ENCODE measurements around the gene IWS1. TPM values are rescaled to one million over a fixed set of nuclear protein-coding genes. Genes with fewer than 3 reads are reported as not detected.

IWS1 gene
- total RNA-seq, 1 experiment from 2014 or later: 48.9 TPM

- H3K27ac Mint-ChIP-seq (ENCODE audit: unreplicated experiment): no peak overlapping the region
- intact Hi-C loops (cut with micrococcal nuclease; ENCODE audit: unreplicated experiment): no loop called here
- no peak overlapping the region for H3K4me3 Mint-ChIP-seq (ENCODE audit: low read depth, unreplicated experiment)
- H3K4me1 Mint-ChIP-seq (ENCODE audit: low read depth, unreplicated experiment): no peaks in the 10 kb centered on the region
- no peaks in the 10 kb centered on the region for H3K9me3 Mint-ChIP-seq (ENCODE audit: low read depth, unreplicated experiment)
- H3K36me3 Mint-ChIP-seq (ENCODE audit: insufficient read depth, unreplicated experiment): peaks cover 87% of the 10 kb centered on the region
- no peak for DNase-seq
- CTCF ChIA-PET: no interaction called here
- H3K27me3 Mint-ChIP-seq (ENCODE audit: unreplicated experiment): no peaks in the 10 kb centered on the region
- TF ChIP-seq CTCF (IDR thresholded peaks at IDR 0.05; ENCODE audit: unreplicated experiment): no peak
- no TSS peak for BruUV-seq (replicated peaks)
Measured at GRCh38 chr2:127498386-127498785, 27.9 kb downstream of the IWS1 start.

GRCh38 chr2:127490283-127490682, 36.0 kb downstream of the IWS1 start:
- CTCF ChIA-PET: no interaction called here

GRCh38 chr2:127486247-127487058, 39.8 kb downstream of the IWS1 start:
- H3K9me3 Mint-ChIP-seq (ENCODE audit: low read depth, unreplicated experiment): no peaks in the 10 kb centered on the region
- H3K27me3 Mint-ChIP-seq (ENCODE audit: unreplicated experiment): no peaks in the 10 kb centered on the region
- no peak for DNase-seq
- intact Hi-C loops (cut with micrococcal nuclease; ENCODE audit: unreplicated experiment): no loop called here
- TF ChIP-seq CTCF (IDR thresholded peaks at IDR 0.05; ENCODE audit: unreplicated experiment): no peak
- BruUV-seq (replicated peaks): no TSS peak
- CTCF ChIA-PET: no interaction called here
- H3K4me3 Mint-ChIP-seq (ENCODE audit: low read depth, unreplicated experiment): no peak overlapping the region
- no peaks in the 10 kb centered on the region for H3K4me1 Mint-ChIP-seq (ENCODE audit: low read depth, unreplicated experiment)
- H3K36me3 Mint-ChIP-seq (ENCODE audit: insufficient read depth, unreplicated experiment): peaks cover 50% of the 10 kb centered on the region
- no peak overlapping the region for H3K27ac Mint-ChIP-seq (ENCODE audit: unreplicated experiment)

More at GRCh38 chr2:127490283-127490682, 36.0 kb downstream of the IWS1 start:
- Mint-ChIP-seq H3K36me3 (ENCODE audit: insufficient read depth, unreplicated experiment) (peaks cover 58% of the 10 kb centered on the region), H3K27ac (ENCODE audit: unreplicated experiment) (no peak overlapping the region), H3K9me3 (ENCODE audit: low read depth, unreplicated experiment) (no peaks in the 10 kb centered on the region), H3K4me3 (ENCODE audit: low read depth, unreplicated experiment) (no peak overlapping the region), H3K4me1 (ENCODE audit: low read depth, unreplicated experiment) (no peaks in the 10 kb centered on the region), H3K27me3 (ENCODE audit: unreplicated experiment) (no peaks in the 10 kb centered on the region)
- intact Hi-C loops (cut with micrococcal nuclease; ENCODE audit: unreplicated experiment): no loop called here
- TF ChIP-seq CTCF (IDR thresholded peaks at IDR 0.05; ENCODE audit: unreplicated experiment): no peak
- no TSS peak for BruUV-seq (replicated peaks)
- DNase-seq: no peak

GRCh38 chr2:127485694-127486071, 40.6 kb downstream of the IWS1 start:
- intact Hi-C loops (cut with micrococcal nuclease; ENCODE audit: unreplicated experiment): no loop called here
- Mint-ChIP-seq H3K4me3 (ENCODE audit: low read depth, unreplicated experiment) (no peak overlapping the region), H3K27ac (ENCODE audit: unreplicated experiment) (no peak overlapping the region), H3K9me3 (ENCODE audit: low read depth, unreplicated experiment) (no peaks in the 10 kb centered on the region), H3K27me3 (ENCODE audit: unreplicated experiment) (no peaks in the 10 kb centered on the region), H3K4me1 (ENCODE audit: low read depth, unreplicated experiment) (no peaks in the 10 kb centered on the region), H3K36me3 (ENCODE audit: insufficient read depth, unreplicated experiment) (peaks cover 47% of the 10 kb centered on the region)
- no peak for TF ChIP-seq CTCF (IDR thresholded peaks at IDR 0.05; ENCODE audit: unreplicated experiment)
- no peak for DNase-seq
- CTCF ChIA-PET: interaction anchor here (0.5 kb wide), 1 partner anchor 20 kb away, joined by 3 read pairs; no protein-coding TSS in a partner anchor
- BruUV-seq (replicated peaks): no TSS peak

All from Calu3 (cell line).